ENCODE results near the gene MBOAT2.
"Not testable (repeated sequence)": the region's sequence is repeated elsewhere in the genome, so short reads cannot be mapped to it uniquely, and the experiment has no call there.

DNA sequence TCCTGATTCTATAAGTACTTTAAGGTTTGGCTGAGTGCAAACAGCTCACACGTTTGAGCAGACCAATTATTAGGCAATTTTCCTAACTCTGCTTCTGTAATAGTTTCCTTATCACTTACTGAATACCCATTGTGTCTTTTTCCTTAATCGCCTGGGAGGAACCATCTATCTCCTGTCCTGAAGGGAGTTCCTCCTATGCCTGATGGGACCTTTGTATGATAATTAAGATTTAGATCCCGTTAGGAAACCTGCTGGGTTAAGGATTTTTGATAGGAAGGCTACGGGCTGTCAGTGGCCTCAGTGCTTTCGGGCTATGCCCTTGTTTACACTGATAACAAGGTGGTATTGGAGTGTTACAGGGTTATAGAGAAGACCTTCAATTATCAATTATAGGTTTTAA, 106.8 kb downstream of the MBOAT2 start:
- TF ChIP-seq, protein P1, sequence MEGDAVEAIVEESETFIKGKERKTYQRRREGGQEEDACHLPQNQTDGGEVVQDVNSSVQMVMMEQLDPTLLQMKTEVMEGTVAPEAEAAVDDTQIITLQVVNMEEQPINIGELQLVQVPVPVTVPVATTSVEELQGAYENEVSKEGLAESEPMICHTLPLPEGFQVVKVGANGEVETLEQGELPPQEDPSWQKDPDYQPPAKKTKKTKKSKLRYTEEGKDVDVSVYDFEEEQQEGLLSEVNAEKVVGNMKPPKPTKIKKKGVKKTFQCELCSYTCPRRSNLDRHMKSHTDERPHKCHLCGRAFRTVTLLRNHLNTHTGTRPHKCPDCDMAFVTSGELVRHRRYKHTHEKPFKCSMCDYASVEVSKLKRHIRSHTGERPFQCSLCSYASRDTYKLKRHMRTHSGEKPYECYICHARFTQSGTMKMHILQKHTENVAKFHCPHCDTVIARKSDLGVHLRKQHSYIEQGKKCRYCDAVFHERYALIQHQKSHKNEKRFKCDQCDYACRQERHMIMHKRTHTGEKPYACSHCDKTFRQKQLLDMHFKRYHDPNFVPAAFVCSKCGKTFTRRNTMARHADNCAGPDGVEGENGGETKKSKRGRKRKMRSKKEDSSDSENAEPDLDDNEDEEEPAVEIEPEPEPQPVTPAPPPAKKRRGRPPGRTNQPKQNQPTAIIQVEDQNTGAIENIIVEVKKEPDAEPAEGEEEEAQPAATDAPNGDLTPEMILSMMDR (IDR thresholded peaks at IDR 0.05), result not testable (repeated sequence)
- not testable (repeated sequence) for TF ChIP-seq POLR2AphosphoS5, POLR2A (IDR thresholded peaks at IDR 0.05)
